ENCODE results near the gene IFNAR1.

IFNAR1 gene

DNA sequence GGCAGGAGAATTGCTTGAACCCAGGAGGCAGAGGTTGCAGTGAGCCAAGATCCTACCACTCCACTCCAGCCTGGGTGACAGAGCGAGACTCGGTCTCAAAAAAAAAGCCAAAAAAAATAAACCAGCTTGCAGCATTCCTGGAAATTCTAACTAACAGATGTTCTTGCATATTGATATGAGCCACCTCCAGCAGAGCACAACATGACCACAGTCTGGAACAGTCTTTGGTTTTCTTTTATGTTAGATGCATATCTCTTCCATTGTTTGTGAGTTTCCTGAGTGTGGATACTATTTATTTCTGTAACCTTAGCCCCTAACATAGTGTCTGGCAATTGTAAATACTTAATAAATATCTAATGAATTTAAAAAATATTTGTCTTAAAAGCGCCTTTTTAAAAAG lies 23.9 kb downstream of the IFNAR1 start:
- no peak for TF ChIP-seq TAF1 (IDR thresholded peaks at IDR 0.05; ENCODE audit: borderline replicate concordance, insufficient read depth, low read length)
- no peak for TF ChIP-seq SIN3A (IDR thresholded peaks at IDR 0.05; ENCODE audit: borderline replicate concordance, insufficient read depth, low read length)
- TF ChIP-seq, protein P1, sequence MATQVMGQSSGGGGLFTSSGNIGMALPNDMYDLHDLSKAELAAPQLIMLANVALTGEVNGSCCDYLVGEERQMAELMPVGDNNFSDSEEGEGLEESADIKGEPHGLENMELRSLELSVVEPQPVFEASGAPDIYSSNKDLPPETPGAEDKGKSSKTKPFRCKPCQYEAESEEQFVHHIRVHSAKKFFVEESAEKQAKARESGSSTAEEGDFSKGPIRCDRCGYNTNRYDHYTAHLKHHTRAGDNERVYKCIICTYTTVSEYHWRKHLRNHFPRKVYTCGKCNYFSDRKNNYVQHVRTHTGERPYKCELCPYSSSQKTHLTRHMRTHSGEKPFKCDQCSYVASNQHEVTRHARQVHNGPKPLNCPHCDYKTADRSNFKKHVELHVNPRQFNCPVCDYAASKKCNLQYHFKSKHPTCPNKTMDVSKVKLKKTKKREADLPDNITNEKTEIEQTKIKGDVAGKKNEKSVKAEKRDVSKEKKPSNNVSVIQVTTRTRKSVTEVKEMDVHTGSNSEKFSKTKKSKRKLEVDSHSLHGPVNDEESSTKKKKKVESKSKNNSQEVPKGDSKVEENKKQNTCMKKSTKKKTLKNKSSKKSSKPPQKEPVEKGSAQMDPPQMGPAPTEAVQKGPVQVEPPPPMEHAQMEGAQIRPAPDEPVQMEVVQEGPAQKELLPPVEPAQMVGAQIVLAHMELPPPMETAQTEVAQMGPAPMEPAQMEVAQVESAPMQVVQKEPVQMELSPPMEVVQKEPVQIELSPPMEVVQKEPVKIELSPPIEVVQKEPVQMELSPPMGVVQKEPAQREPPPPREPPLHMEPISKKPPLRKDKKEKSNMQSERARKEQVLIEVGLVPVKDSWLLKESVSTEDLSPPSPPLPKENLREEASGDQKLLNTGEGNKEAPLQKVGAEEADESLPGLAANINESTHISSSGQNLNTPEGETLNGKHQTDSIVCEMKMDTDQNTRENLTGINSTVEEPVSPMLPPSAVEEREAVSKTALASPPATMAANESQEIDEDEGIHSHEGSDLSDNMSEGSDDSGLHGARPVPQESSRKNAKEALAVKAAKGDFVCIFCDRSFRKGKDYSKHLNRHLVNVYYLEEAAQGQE (IDR thresholded peaks at IDR 0.05; ENCODE audit: insufficient read depth in 1 of 2, low read depth in 2 of 2, low read length in 2 of 2) = no peak
- TF ChIP-seq POLR2AphosphoS5 (IDR thresholded peaks at IDR 0.05; ENCODE audit: low read depth, low read length) = no peak
- no peak for TF ChIP-seq FOXP2 (optimal IDR thresholded peaks at IDR 0.05; ENCODE audit: borderline replicate concordance, extremely low read depth, extremely low read length, insufficient read depth)

DNA sequence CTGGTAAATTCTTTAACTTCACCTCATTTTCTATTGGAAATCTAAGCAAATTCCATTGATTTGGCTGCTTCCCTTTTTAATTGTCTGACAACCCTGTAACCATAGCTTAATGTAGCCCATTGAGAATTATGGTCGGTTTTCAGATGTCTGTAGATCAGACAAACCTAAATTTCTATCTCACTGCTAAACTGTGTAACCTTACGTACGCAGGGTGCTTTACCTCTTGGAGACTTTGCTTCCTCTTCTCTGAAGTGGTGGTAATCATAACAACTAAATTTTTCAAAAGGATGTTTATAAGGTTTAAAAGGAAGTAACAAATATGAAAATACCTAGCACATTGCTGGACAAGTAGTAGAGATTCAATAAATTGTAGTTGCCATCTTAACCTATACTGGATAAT lies 25.9 kb downstream of the IFNAR1 start:
- TF ChIP-seq SIN3A (IDR thresholded peaks at IDR 0.05; ENCODE audit: borderline replicate concordance, insufficient read depth, low read length) = no peak
- TF ChIP-seq, protein P1 (IDR thresholded peaks at IDR 0.05; ENCODE audit: insufficient read depth in 1 of 2, low read depth in 2 of 2, low read length in 2 of 2) = no peak
- TF ChIP-seq POLR2AphosphoS5 (IDR thresholded peaks at IDR 0.05; ENCODE audit: low read depth, low read length) = no peak

DNA sequence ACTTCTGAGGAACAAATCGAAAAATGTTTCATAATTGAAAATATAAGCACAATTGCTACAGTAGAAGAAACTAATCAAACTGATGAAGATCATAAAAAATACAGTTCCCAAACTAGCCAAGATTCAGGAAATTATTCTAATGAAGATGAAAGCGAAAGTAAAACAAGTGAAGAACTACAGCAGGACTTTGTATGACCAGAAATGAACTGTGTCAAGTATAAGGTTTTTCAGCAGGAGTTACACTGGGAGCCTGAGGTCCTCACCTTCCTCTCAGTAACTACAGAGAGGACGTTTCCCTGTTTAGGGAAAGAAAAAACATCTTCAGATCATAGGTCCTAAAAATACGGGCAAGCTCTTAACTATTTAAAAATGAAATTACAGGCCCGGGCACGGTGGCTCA lies 30.6 kb downstream of the IFNAR1 start:
- TF ChIP-seq TAF1 (IDR thresholded peaks at IDR 0.05; ENCODE audit: borderline replicate concordance, insufficient read depth, low read length) (no peak), POLR2AphosphoS5 (IDR thresholded peaks at IDR 0.05; ENCODE audit: low read depth, low read length) (no peak), FOXP2 (optimal IDR thresholded peaks at IDR 0.05; ENCODE audit: borderline replicate concordance, extremely low read depth, extremely low read length, insufficient read depth) (no peak), SIN3A (IDR thresholded peaks at IDR 0.05; ENCODE audit: borderline replicate concordance, insufficient read depth, low read length) (no peak)
- TF ChIP-seq, protein P1 (IDR thresholded peaks at IDR 0.05; ENCODE audit: insufficient read depth in 1 of 2, low read depth in 2 of 2, low read length in 2 of 2) = no peak

DNA sequence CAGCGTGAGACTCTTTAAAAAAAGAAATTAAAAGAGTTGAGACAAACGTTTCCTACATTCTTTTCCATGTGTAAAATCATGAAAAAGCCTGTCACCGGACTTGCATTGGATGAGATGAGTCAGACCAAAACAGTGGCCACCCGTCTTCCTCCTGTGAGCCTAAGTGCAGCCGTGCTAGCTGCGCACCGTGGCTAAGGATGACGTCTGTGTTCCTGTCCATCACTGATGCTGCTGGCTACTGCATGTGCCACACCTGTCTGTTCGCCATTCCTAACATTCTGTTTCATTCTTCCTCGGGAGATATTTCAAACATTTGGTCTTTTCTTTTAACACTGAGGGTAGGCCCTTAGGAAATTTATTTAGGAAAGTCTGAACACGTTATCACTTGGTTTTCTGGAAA lies 31.2 kb downstream of the IFNAR1 start:
- no peak for TF ChIP-seq POLR2AphosphoS5 (IDR thresholded peaks at IDR 0.05; ENCODE audit: low read depth, low read length)
- no peak for TF ChIP-seq TAF1 (IDR thresholded peaks at IDR 0.05; ENCODE audit: borderline replicate concordance, insufficient read depth, low read length)
- TF ChIP-seq SIN3A (IDR thresholded peaks at IDR 0.05; ENCODE audit: borderline replicate concordance, insufficient read depth, low read length) = no peak
- TF ChIP-seq, protein P1 (IDR thresholded peaks at IDR 0.05; ENCODE audit: insufficient read depth in 1 of 2, low read depth in 2 of 2, low read length in 2 of 2) = no peak
- no peak for TF ChIP-seq FOXP2 (optimal IDR thresholded peaks at IDR 0.05; ENCODE audit: borderline replicate concordance, extremely low read depth, extremely low read length, insufficient read depth)

DNA sequence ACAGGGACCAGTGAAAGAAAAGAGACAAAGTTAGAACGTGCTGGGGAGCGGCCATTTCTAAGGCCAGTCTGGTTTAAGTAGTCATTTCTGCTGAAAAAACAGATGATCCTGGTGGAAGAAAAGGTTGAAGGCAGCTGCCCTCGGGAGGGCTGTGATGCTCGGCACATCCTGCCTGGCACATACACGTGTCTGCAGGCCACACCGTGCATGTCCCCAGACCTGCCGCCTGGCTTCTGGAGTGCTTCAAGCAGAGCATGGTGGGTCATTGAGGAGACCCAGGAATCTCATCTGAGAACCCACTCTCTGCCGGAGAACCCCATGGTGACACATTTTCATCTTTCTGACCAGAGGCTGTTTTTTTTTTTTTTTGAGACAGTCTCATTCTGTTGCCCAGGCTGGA lies 32.4 kb downstream of the IFNAR1 start:
- TF ChIP-seq FOXP2 (optimal IDR thresholded peaks at IDR 0.05; ENCODE audit: borderline replicate concordance, extremely low read depth, extremely low read length, insufficient read depth) = no peak
- TF ChIP-seq, protein P1 (IDR thresholded peaks at IDR 0.05; ENCODE audit: insufficient read depth in 1 of 2, low read depth in 2 of 2, low read length in 2 of 2) = no peak
- no peak for TF ChIP-seq POLR2AphosphoS5 (IDR thresholded peaks at IDR 0.05; ENCODE audit: low read depth, low read length)
- no peak for TF ChIP-seq SIN3A (IDR thresholded peaks at IDR 0.05; ENCODE audit: borderline replicate concordance, insufficient read depth, low read length)
- no peak for TF ChIP-seq TAF1 (IDR thresholded peaks at IDR 0.05; ENCODE audit: borderline replicate concordance, insufficient read depth, low read length)
